K562 (cell line): Measurements from ENCODE around the gene PABPC1L.

Experiments used
- CREB1 ChIP-seq, 2 experiments: sonication (generic) in 1 of 2; formaldehyde crosslinking in 1 of 2; IDR thresholded peaks; 2 replicates each; pipeline versions ENCODE4 v1.6.1 to v1.8.0; 2012 to 2022; ENCODE audit warnings: inconsistent platforms in 1 of 2, mild to moderate bottlenecking in 1 of 2, missing genetic modification reagents in 1 of 2, moderate library complexity in 1 of 2
- RFX7 ChIP-seq: fragments of 250-450 bp; sonication (Bioruptor Pico); IDR thresholded peaks from 2 replicates; pipeline ENCODE4 v1.5.1; 2021; ENCODE audit warnings: mild to moderate bottlenecking
- ZFP1 ChIP-seq: fragments of 450-650 bp; formaldehyde crosslinking; IDR thresholded peaks from 2 replicates; pipeline ENCODE4 v1.4.0; 2020; ENCODE audit warnings: mild to moderate bottlenecking, mixed read lengths
- ZNF121 ChIP-seq: sonication (generic); formaldehyde crosslinking; conservative IDR thresholded peaks from 2 replicates; pipeline ENCODE4 v1.8.0; 2022; ENCODE audit warnings: missing genetic modification reagents

GRCh38 chr20:44886266-44886651 lies 23.6 kb upstream of the PABPC1L start:
- TF ChIP-seq ZNF121 (CRISPR knock-in tag), result no peak
- TF ChIP-seq CREB1 (IDR thresholded peaks at IDR 0.05), result no peak
- no peak for TF ChIP-seq CREB1 (CRISPR knock-in tag; IDR thresholded peaks at IDR 0.05)
- no peak for TF ChIP-seq RFX7 (CRISPR knock-in tag)
- TF ChIP-seq ZFP1 (CRISPR knock-in tag), result no peak
